GM19372 (cell line): Measurements from ENCODE around the gene PLCXD1.
"Not testable (repeated sequence)": the region's sequence is repeated elsewhere in the genome, so short reads cannot be mapped to it uniquely, and the experiment has no call there.

ENCODE experiments used
- ATAC-seq: cut with Tn5 transposase; IDR thresholded peaks from one replicate; pipeline ENCODE4 v1.9.1; 2021; ENCODE audit warnings: mild to moderate bottlenecking, low read depth, moderate library complexity; ENCODE audit not compliant: unreplicated experiment

The PLCXD1 gene

GRCh38 chrX:281166-281999, at the start of gene PLCXD1:
TSS of gene PLCXD1 (plus strand) at chrX:281381. CDS start at chrX:284188, 2,807 bp downstream.
- no peak for ATAC-seq

- peak; percentile 91 for ATAC-seq
These were observed 49.4 kb upstream of the PLCXD1 start for GRCh38 chrX:231637-232277.

GRCh38 chrX:232278-232655, 48.9 kb upstream of the PLCXD1 start:
- not testable (repeated sequence) for ATAC-seq

- not testable (repeated sequence) for ATAC-seq
These were observed 45.0 kb upstream of the PLCXD1 start for GRCh38 chrX:236201-236600.

GRCh38 chrX:250965-251364, 30.2 kb upstream of the PLCXD1 start:
- no peak for ATAC-seq

- not testable (repeated sequence) for ATAC-seq
These were observed 29.6 kb upstream of the PLCXD1 start for GRCh38 chrX:251396-252243.

GRCh38 chrX:252244-252956, 28.8 kb upstream of the PLCXD1 start:
- ATAC-seq: no peak

- ATAC-seq: no peak
These were observed 28.3 kb upstream of the PLCXD1 start for GRCh38 chrX:252957-253291.

- ATAC-seq: no peak
These were observed 27.5 kb upstream of the PLCXD1 start for GRCh38 chrX:253451-254297.

GRCh38 chrX:254630-255215, 26.5 kb upstream of the PLCXD1 start:
- no peak for ATAC-seq

- no peak for ATAC-seq
These were observed 25.3 kb upstream of the PLCXD1 start for GRCh38 chrX:255923-256331.

GRCh38 chrX:257054-257453, 24.1 kb upstream of the PLCXD1 start:
- not testable (repeated sequence) for ATAC-seq

- ATAC-seq: no peak
These were observed 23.4 kb upstream of the PLCXD1 start for GRCh38 chrX:257681-258289.

GRCh38 chrX:258291-259040, 22.7 kb upstream of the PLCXD1 start:
- no peak for ATAC-seq

- ATAC-seq: no peak
These were observed 21.4 kb upstream of the PLCXD1 start for GRCh38 chrX:259692-260355.

- no peak for ATAC-seq
These were observed 19.8 kb upstream of the PLCXD1 start for GRCh38 chrX:261167-261918.

GRCh38 chrX:261919-262352, 19.2 kb upstream of the PLCXD1 start:
- no peak for ATAC-seq
